Activated T-cell treated with anti-CD3 and anti-CD28 coated beads, Interleukin-2, amount 50 U/mL, for 48 hours (primary cell): ENCODE measurements around the gene STH.
"Not testable (repeated sequence)": the region's sequence is repeated elsewhere in the genome, so short reads cannot be mapped to it uniquely, and the experiment has no call there.

Experiments used
- DNase-seq, 2 experiments: peaks; one replicate each; pipeline ENCODE4 v3.0.0-alpha.2; 2020

Gene STH

DNA sequence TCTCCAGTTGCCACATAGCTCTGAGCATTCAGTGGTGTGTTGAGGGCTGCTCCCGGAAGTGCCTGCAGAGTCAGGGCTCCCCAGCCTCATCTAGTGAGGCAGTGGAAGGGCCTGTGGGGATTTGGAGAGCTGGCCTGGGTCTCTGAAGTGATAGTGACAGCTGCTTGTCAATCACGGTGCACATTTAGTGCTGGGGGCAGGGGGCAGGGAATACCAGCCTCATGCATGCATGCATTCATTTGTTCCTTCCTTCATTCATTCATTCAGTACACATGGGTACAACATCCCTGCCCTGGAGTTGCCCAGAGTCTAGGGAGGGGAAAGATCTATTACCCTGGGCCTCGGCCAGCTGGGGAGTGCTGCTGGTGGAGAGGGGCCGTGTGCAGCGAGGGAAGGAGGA is 11.3 kb upstream of the STH start:
- DNase-seq, result no peak

DNA sequence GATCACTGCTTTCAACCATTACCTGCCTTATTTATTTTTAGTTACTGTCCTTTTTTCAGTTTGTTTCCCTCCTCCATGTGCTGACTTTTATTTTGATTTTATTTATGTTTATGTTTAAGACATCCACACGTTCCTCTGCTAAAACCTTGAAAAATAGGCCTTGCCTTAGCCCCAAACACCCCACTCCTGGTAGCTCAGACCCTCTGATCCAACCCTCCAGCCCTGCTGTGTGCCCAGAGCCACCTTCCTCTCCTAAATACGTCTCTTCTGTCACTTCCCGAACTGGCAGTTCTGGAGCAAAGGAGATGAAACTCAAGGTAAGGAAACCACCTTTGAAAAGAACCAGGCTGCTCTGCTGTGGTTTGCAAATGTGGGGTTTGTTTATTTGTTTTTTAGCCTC is 9.3 kb upstream of the STH start:
- no peak for DNase-seq

- DNase-seq, result no peak
These were observed 8.2 kb upstream of the STH start for GRCh38 chr17:45990886-45991285.

DNA sequence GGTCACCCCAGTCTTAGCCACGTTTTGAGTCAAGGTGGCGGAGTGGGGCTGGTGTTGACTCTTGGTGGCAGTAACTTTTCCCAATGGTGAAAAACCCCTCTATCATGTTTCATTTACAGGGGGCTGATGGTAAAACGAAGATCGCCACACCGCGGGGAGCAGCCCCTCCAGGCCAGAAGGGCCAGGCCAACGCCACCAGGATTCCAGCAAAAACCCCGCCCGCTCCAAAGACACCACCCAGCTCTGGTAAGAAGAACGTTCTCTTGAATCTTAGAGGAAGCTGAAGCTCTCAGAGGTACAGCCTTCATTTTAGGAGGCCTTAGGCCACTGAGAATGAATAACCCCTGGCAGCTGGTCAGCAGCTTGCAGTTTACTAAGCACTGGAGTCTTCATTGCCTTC is 7.7 kb upstream of the STH start:
- DNase-seq, result no peak

GRCh38 chr17:45992175-45992574 is 6.9 kb upstream of the STH start:
- DNase-seq, result no peak

DNA sequence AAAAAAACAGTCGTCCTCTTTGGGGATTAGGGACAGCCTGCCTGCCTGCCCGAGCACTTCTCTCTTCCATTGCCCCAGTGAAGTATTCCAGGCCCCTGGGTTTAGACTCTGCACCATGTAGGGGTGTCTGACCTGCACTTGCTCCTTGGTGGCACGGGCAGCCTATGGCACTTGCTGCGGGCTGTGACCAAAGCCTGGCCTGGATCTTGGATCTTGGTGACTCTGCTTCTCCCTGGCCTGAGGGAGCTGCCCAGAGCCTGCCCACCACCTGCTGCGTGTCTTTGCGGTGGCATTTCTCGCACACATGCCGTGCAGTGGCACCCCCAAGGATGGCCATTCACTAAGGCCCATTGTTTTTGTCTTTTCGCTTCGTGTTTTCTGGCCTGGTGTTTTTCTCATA is 6.1 kb upstream of the STH start:
- DNase-seq, result no peak

DNA sequence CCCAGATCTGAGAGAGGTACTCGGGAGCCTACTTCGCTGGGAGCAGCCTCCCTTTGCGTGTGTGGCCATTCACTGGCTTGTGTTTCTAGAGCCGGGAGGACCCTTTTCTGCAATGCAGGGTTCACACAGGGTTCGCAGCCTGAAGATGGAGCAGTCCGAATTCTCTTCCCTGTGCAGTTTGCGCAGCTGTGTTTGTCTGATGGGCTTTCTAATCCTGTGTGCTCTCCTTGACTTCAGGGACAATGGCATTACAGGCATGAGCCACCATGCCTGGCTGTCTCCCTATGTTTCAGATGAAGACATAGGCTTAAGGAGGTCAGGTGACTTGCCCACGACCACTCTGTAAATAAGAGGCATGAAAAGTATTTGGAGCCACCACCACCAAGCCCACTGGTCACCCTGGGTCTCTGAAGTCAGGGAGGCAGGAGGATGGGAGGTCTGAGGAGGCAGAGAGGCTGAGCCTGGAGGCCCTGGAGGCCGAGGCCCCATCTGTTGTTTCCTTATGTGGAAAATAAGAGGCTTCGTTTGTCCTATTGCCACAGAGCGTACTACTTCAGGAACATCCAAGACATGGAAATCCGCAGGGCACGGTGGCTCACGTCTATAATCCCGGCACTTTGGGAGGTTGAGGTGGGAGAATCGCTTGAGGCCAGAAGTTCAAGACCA is 5.0 kb upstream of the STH start:
- no peak for DNase-seq

GRCh38 chr17:45994987-45995386 is 4.1 kb upstream of the STH start:
- no peak for DNase-seq

DNA sequence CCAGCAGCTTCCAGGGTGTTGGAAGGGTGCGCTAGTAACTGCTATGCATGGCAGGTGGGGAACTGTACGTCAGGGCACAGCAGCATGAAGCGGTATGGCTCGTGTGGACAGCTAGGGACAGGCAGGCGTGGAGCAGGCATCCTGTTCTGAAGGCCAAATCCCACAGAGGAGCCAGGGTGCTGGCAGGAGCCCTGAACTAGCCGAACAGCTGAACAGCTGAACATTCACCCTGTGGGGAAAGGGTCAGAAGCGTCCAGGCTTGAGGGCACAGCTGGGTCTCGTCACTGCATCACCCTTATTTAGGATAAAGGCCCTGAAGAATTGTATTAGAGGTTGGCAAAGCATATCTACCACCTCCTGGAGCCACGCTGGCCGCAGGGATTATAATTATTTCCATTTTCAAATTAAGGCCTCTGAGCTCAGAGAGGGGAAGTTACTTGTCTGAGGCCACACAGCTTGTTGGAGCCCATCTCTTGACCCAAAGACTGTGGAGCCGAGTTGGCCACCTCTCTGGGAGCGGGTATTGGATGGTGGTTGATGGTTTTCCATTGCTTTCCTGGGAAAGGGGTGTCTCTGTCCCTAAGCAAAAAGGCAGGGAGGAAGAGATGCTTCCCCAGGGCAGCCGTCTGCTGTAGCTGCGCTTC is 3.3 kb upstream of the STH start:
- no peak for DNase-seq

DNA sequence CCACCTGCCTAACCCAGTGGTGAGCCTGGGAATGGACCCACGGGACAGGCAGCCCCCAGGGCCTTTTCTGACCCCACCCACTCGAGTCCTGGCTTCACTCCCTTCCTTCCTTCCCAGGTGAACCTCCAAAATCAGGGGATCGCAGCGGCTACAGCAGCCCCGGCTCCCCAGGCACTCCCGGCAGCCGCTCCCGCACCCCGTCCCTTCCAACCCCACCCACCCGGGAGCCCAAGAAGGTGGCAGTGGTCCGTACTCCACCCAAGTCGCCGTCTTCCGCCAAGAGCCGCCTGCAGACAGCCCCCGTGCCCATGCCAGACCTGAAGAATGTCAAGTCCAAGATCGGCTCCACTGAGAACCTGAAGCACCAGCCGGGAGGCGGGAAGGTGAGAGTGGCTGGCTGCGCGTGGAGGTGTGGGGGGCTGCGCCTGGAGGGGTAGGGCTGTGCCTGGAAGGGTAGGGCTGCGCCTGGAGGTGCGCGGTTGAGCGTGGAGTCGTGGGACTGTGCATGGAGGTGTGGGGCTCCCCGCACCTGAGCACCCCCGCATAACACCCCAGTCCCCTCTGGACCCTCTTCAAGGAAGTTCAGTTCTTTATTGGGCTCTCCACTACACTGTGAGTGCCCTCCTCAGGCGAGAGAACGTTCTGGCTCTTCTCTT is 2.6 kb upstream of the STH start:
- DNase-seq, result no peak

GRCh38 chr17:45997166-45997565 is 1.9 kb upstream of the STH start:
- DNase-seq, result no peak

DNA sequence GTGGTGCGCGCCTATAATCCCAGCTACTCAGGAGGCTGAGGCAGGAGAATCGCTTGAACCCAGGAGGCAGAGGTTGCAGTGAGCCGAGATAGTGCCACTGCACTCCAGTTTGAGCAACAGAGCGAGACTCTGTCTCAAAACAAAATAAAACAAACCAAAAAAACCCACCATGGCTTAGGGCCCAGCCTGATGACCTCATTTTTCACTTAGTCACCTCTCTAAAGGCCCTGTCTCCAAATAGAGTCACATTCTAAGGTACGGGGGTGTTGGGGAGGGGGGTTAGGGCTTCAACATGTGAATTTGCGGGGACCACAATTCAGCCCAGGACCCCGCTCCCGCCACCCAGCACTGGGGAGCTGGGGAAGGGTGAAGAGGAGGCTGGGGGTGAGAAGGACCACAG is 1.4 kb upstream of the STH start:
- no peak for DNase-seq

DNA sequence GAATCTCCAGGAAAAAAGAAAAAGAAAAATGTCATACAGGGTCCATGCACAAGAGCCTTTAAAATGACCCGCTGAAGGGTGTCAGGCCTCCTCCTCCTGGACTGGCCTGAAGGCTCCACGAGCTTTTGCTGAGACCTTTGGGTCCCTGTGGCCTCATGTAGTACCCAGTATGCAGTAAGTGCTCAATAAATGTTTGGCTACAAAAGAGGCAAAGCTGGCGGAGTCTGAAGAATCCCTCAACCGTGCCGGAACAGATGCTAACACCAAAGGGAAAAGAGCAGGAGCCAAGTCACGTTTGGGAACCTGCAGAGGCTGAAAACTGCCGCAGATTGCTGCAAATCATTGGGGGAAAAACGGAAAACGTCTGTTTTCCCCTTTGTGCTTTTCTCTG is 845 bp downstream of the STH start:
- DNase-seq, result no peak

- no peak for DNase-seq
These were observed 1.2 kb downstream of the STH start for GRCh38 chr17:46000292-46000691.

DNA sequence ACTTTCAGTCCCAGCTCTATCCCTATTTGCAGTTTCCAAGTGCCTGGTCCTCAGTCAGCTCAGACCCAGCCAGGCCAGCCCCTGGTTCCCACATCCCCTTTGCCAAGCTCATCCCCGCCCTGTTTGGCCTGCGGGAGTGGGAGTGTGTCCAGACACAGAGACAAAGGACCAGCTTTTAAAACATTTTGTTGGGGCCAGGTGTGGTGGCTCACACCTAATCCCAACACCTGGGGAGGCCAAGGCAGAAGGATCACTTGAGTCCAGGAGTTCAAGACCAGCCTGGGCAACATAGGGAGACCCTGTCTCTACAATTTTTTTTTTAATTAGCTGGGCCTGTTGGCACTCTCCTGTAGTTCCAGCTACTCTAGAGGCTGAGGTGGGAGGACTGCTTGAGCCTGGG is 1.7 kb downstream of the STH start:
- DNase-seq, result no peak

GRCh38 chr17:46001390-46002310 is 2.6 kb downstream of the STH start:
- no peak for DNase-seq

DNA sequence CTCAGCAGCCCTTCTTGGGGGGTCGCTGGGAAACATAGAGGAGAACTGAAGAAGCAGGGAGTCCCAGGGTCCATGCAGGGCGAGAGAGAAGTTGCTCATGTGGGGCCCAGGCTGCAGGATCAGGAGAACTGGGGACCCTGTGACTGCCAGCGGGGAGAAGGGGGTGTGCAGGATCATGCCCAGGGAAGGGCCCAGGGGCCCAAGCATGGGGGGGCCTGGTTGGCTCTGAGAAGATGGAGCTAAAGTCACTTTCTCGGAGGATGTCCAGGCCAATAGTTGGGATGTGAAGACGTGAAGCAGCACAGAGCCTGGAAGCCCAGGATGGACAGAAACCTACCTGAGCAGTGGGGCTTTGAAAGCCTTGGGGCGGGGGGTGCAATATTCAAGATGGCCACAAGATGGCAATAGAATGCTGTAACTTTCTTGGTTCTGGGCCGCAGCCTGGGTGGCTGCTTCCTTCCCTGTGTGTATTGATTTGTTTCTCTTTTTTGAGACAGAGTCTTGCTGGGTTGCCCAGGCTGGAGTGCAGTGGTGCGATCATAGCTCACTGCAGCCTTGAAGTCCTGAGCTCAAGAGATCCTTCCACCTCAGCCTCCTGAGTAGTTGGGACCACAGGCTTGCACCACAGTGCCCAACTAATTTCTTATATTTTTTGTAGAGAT is 3.4 kb downstream of the STH start:
- peak; percentile 83 for DNase-seq

DNA sequence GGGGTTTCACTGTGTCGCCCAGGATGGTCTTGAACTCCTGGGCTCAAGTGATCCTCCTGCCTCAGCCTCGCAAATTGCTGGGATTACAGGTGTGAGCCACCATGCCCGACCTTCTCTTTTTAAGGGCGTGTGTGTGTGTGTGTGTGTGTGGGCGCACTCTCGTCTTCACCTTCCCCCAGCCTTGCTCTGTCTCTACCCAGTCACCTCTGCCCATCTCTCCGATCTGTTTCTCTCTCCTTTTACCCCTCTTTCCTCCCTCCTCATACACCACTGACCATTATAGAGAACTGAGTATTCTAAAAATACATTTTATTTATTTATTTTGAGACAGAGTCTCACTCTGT is 3.9 kb downstream of the STH start:
- DNase-seq, result no peak

GRCh38 chr17:46003907-46004748 is 5.1 kb downstream of the STH start:
- DNase-seq, result no peak

GRCh38 chr17:46006082-46006481 is 7.0 kb downstream of the STH start:
- DNase-seq, result not testable (repeated sequence)

- DNase-seq, result no peak
These were observed 8.5 kb downstream of the STH start for GRCh38 chr17:46007461-46007965.

DNA sequence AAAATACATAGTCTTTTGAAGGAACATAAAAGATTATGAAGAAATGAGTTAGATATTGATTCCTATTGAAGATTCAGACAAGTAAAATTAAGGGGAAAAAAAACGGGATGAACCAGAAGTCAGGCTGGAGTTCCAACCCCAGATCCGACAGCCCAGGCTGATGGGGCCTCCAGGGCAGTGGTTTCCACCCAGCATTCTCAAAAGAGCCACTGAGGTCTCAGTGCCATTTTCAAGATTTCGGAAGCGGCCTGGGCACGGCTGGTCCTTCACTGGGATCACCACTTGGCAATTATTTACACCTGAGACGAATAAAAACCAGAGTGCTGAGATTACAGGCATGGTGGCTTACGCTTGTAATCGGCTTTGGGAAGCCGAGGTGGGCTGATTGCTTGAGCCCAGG is 9.5 kb downstream of the STH start:
- no peak for DNase-seq
